Left colon (tissue), 2 donors: ENCODE results near the gene YPEL5. TPM values are rescaled to one million over a fixed set of nuclear protein-coding genes. Genes with fewer than 3 reads are reported as not detected.

Experiments
- total RNA-seq, 2 donors: library from RNA; stranded (reverse); fragmentation: NEBNext Ultra II Directional; extraction: Animal tissue kit (Norgen Biotek cat#: 25700); gene quantifications; one replicate each; pipeline ENCODE4 v1.2.1, GENCODE V29; 2021
- donor health status: DM: no; HTN: no; CAD: no.
- donor health status: DM: yes; HTN: yes; CAD: no.

YPEL5 gene
- total RNA-seq, 2 donors from 2014 or later: 49.1 to 95.6 TPM

Other genes with a start within 250 kb of the YPEL5 start
- under 1 TPM; 0.06 to 0.25 TPM for gene ALK, start 225.4 kb upstream of the YPEL5 start, total RNA-seq
- gene LBH, start 84.5 kb downstream of the YPEL5 start, total RNA-seq: 10 to 100 TPM in 1 of 2 donors, 1 to 10 TPM in 1; 7.5 to 14.5 TPM